ENCODE measurements around the gene ARGFX. TPM values are rescaled to one million over a fixed set of nuclear protein-coding genes. Genes with fewer than 3 reads are reported as not detected.

ARGFX gene
- total and polyA plus RNA-seq, 9 of the 15 experiments (the other 6 are each of a cell fraction or from before 2014, with no cell fraction given), result not detected

- TF ChIP-seq HINFP (tag; conservative IDR thresholded peaks at IDR 0.05; ENCODE audit: low read depth) (no peak), ZNF165 (CRISPR knock-in tag; IDR thresholded peaks at IDR 0.05; ENCODE audit: borderline replicate concordance) (no peak), NCOA2 (IDR thresholded peaks at IDR 0.05; ENCODE audit: partially characterized antibody in 2 of 2) (no peak), PHTF2 (CRISPR knock-in tag; IDR thresholded peaks at IDR 0.05) (no peak), FOXP4 (CRISPR knock-in tag; IDR thresholded peaks at IDR 0.05; ENCODE audit: borderline replicate concordance) (no peak), MNT (conservative IDR thresholded peaks at IDR 0.05) (peak in 1 of 2 experiments; percentile 62; a peak in 2 of 4 replicates), KDM1A (IDR thresholded peaks at IDR 0.05) (no peak), ZBTB12 (CRISPR knock-in tag; IDR thresholded peaks at IDR 0.05) (no peak), NKRF (IDR thresholded peaks at IDR 0.05; ENCODE audit: borderline replicate concordance) (peak; percentile 85), FUS (optimal IDR thresholded peaks at IDR 0.05; ENCODE audit: low read depth, low read length) (no peak), ZNF175 (CRISPR knock-in tag; IDR thresholded peaks at IDR 0.05; ENCODE audit: low read depth) (0 out of 2 replicates have a peak, but pooled peaks have one; percentile 53), USF1 (CRISPR knock-in tag; IDR thresholded peaks at IDR 0.05) (no peak), POLR2A (conservative IDR thresholded peaks at IDR 0.05) (peak; percentile 82), DNMT1 (IDR thresholded peaks at IDR 0.05) (no peak), MCM7 (IDR thresholded peaks at IDR 0.05) (no peak), TRIM28 (IDR thresholded peaks at IDR 0.05) (no peak), WHSC1 (IDR thresholded peaks at IDR 0.05; ENCODE audit: low read length) (no peak)
These were observed 21.9 kb upstream of the ARGFX start, which contains the start of gene POLQ (continued) for GRCh38 chr3:121545574-121546455.

All from K562 (cell line).